ENCODE data around the gene DPH1. TPM values are rescaled to one million over a fixed set of nuclear protein-coding genes. Genes with fewer than 3 reads are reported as not detected.

The DPH1 gene
- total and polyA plus RNA-seq, 10 donors = 20.6 to 58.5 (median 42.9) TPM

- intact Hi-C loops (cut with DNase I; ENCODE audit: low total_unique reads) = no loop called here
- peak overlapping the region in 3 of 8 donors; percentile 1 to 34 (median 22) for H3K27ac ChIP-seq
- H3K36me3 ChIP-seq = no peaks in the 10 kb centered on the region
- peaks cover 13 to 61% (median 36%) of the 10 kb centered on the region in 6 donors for H3K4me1 ChIP-seq
- no peak for TF ChIP-seq POLR2A (IDR thresholded peaks at IDR 0.05)
- no peak for TF ChIP-seq CTCF (IDR thresholded peaks at IDR 0.05 in 8 of 11, conservative IDR thresholded peaks at IDR 0.05 in 3 of 11)
- no peak for TF ChIP-seq POLR2AphosphoS5 (IDR thresholded peaks at IDR 0.05)
- H3K27me3 ChIP-seq (replicated peaks in 1 of 7) = peaks cover 0 to 32% (median 16%) of the 10 kb centered on the region in 7 donors
- DNase-seq = no peak
- no peaks in the 10 kb centered on the region for H3K9me3 ChIP-seq
- H3K4me3 ChIP-seq = no peak overlapping the region
- WGBS, 5 donors = 70 to 81% (median 78%) methylated on average over 13 to 16 of the region's 16 CpGs
Observed at GRCh38 chr17:2002767-2003329, 27.1 kb upstream of the DPH1 start.

GRCh38 chr17:2003525-2003924, 26.4 kb upstream of the DPH1 start:
- DNase-seq = no peak
- intact Hi-C loops (cut with DNase I; ENCODE audit: low total_unique reads) = no loop called here
- 90 to 96% (median 92%) methylated on average over 8 to 13 of the region's 13 CpGs for WGBS, 5 donors
- H3K9me3 ChIP-seq = no peaks in the 10 kb centered on the region
- peaks cover 0 to 26% (median 9%) of the 10 kb centered on the region in 7 donors for H3K27me3 ChIP-seq (replicated peaks in 1 of 7)
- H3K4me1 ChIP-seq = peaks cover 10 to 54% (median 30%) of the 10 kb centered on the region in 6 donors
- no peaks in the 10 kb centered on the region for H3K36me3 ChIP-seq
- H3K27ac ChIP-seq = peak overlapping the region in 2 of 8 donors; percentile 32 to 34
- H3K4me3 ChIP-seq = no peak overlapping the region
- TF ChIP-seq POLR2A (IDR thresholded peaks at IDR 0.05) = no peak
- no peak for TF ChIP-seq CTCF (IDR thresholded peaks at IDR 0.05 in 8 of 11, conservative IDR thresholded peaks at IDR 0.05 in 3 of 11)
- no peak for TF ChIP-seq POLR2AphosphoS5 (IDR thresholded peaks at IDR 0.05)

DNA sequence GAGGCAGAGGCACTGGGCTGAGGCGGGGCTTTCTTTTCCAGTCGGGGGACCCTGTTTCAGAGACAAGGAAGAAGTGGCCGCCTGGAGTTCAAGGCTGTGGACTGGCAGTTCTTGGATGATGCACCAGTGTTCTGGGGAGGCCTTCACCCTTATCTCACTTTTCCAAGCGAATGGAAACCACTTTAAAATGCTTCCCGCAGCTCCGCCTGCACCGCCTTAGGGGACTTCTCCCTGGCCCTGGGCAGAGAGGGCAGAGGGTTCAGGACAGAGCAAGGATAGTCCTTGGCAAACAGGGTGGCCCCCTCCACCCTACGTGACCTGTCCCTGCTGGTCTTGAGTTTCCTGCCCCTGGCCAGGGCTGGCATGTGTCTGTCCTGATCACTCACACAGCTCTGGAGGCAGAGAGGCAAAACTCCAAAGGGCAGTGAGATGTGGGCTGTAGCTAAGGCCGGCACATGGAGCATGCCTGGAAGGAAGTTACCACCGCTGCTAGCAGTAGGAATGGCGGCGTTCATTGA, 25.5 kb upstream of the DPH1 start:
- intact Hi-C loops (cut with DNase I; ENCODE audit: low total_unique reads) = no loop called here
- peaks cover 10 to 44% (median 22%) of the 10 kb centered on the region in 6 donors for H3K4me1 ChIP-seq
- 65 to 81% (median 76%) methylated on average over 12 of the region's 12 CpGs for WGBS, 5 donors

More for the DNA sequence above, 25.5 kb upstream of the DPH1 start:
- Histone ChIP-seq H3K27me3 (replicated peaks in 1 of 7) (peaks cover 0 to 16% (median 0%) of the 10 kb centered on the region in 7 donors), H3K36me3 (no peaks in the 10 kb centered on the region), H3K27ac (peak overlapping the region in 5 of 8 donors; percentile 27 to 58 (median 45)), H3K9me3 (no peaks in the 10 kb centered on the region), H3K4me3 (no peak overlapping the region)
- DNase-seq = no peak
- TF ChIP-seq CTCF (IDR thresholded peaks at IDR 0.05 in 8 of 11, conservative IDR thresholded peaks at IDR 0.05 in 3 of 11) = no peak
- peak; percentile 15 to 73 (median 49) for TF ChIP-seq POLR2AphosphoS5 (IDR thresholded peaks at IDR 0.05)

All from spleen (tissue), 11 donors.